Endothelial cell (in vitro differentiated cells): Measurements from ENCODE around the gene IGFBP6. TPM values are rescaled to one million over a fixed set of nuclear protein-coding genes. Genes with fewer than 3 reads are reported as not detected.

Experiments used
- DNase-seq: peaks from one replicate; pipeline ENCODE4 v3.0.0; 2021; ENCODE audit warnings: low spot score
- H3K27ac Mint-ChIP-seq: one replicate; pipeline ENCODE4 v1.8.0; 2021; ENCODE audit warnings: mixed read lengths, inconsistent platforms; ENCODE audit not compliant: unreplicated experiment
- H3K27me3 Mint-ChIP-seq: one replicate; pipeline ENCODE4 v1.8.0; 2021; ENCODE audit warnings: mild to moderate bottlenecking, moderate library complexity, mixed read lengths, inconsistent platforms; ENCODE audit not compliant: unreplicated experiment
- H3K36me3 Mint-ChIP-seq: one replicate; pipeline ENCODE4 v1.8.0; 2021; ENCODE audit warnings: mild to moderate bottlenecking, low read depth, mixed read lengths, inconsistent platforms; ENCODE audit not compliant: unreplicated experiment
- H3K4me1 Mint-ChIP-seq: one replicate; pipeline ENCODE4 v1.8.0; 2021; ENCODE audit warnings: mild to moderate bottlenecking, mixed read lengths, inconsistent platforms; ENCODE audit not compliant: unreplicated experiment
- H3K4me3 Mint-ChIP-seq: one replicate; pipeline ENCODE4 v1.8.0; 2021; ENCODE audit warnings: mild to moderate bottlenecking, mixed read lengths, inconsistent platforms; ENCODE audit not compliant: unreplicated experiment
- H3K9me3 Mint-ChIP-seq: one replicate; pipeline ENCODE4 v1.8.0; 2021; ENCODE audit warnings: mixed read lengths, inconsistent platforms; ENCODE audit not compliant: unreplicated experiment
- CTCF ChIP-seq: fragments of 200-600 bp; sonication (generic); IDR thresholded peaks from one replicate; pipeline ENCODE4 v1.5.0; 2021; ENCODE audit warnings: antibody characterized with exemption; ENCODE audit not compliant: unreplicated experiment
- total RNA-seq: library from RNA; stranded (reverse); fragmentation: NEBNext Ultra II Directional; extraction: Animal tissue kit (Norgen Biotek cat#: 25700); gene quantifications from one replicate; pipeline ENCODE4 v1.2.1, GENCODE V29; 2021; ENCODE audit not compliant: unreplicated experiment

The IGFBP6 gene
- total RNA-seq, 1 donor from 2014 or later = 21.1 TPM

- peak overlapping the region; percentile 88 for H3K4me3 Mint-ChIP-seq
- no peaks in the 10 kb centered on the region for H3K36me3 Mint-ChIP-seq
Measured at GRCh38 chr12:53096759-53097158, 708 bp upstream of the IGFBP6 start.

GRCh38 chr12:53097207-53097563 lies 282 bp upstream of the IGFBP6 start:
- TF ChIP-seq CTCF = no peak
- Mint-ChIP-seq H3K4me3 (peak overlapping the region; percentile 88), H3K9me3 (no peaks in the 10 kb centered on the region), H3K27me3 (peaks cover 22% of the 10 kb centered on the region), H3K36me3 (no peaks in the 10 kb centered on the region), H3K27ac (no peak overlapping the region), H3K4me1 (peaks cover 37% of the 10 kb centered on the region)
- DNase-seq = no peak

More at GRCh38 chr12:53096759-53097158, 708 bp upstream of the IGFBP6 start:
- Mint-ChIP-seq H3K27me3 (peaks cover 24% of the 10 kb centered on the region), H3K9me3 (no peaks in the 10 kb centered on the region), H3K4me1 (peaks cover 34% of the 10 kb centered on the region), H3K27ac (no peak overlapping the region)
- DNase-seq = no peak
- TF ChIP-seq CTCF = no peak

- Mint-ChIP-seq H3K36me3 (no peaks in the 10 kb centered on the region), H3K9me3 (no peaks in the 10 kb centered on the region), H3K27ac (no peak overlapping the region), H3K4me1 (peaks cover 50% of the 10 kb centered on the region), H3K27me3 (peaks cover 22% of the 10 kb centered on the region), H3K4me3 (peak overlapping the region; percentile 85)
- no peak for DNase-seq
- TF ChIP-seq CTCF = no peak
Measured at GRCh38 chr12:53098354-53098981, 1.0 kb downstream of the IGFBP6 start.

- Mint-ChIP-seq H3K36me3 (no peaks in the 10 kb centered on the region), H3K27me3 (peaks cover 17% of the 10 kb centered on the region), H3K4me3 (peak overlapping the region; percentile 85), H3K27ac (peak overlapping the region; percentile 28), H3K9me3 (no peaks in the 10 kb centered on the region), H3K4me1 (peaks cover 53% of the 10 kb centered on the region)
- peak; percentile 85 for DNase-seq
- peak; percentile 92 for TF ChIP-seq CTCF
Measured at GRCh38 chr12:53099071-53099882, 1.8 kb downstream of the IGFBP6 start.

- peaks cover 58% of the 10 kb centered on the region for H3K4me1 Mint-ChIP-seq
- no peak for DNase-seq
- no peak for TF ChIP-seq CTCF
- peaks cover 15% of the 10 kb centered on the region for H3K27me3 Mint-ChIP-seq
- H3K9me3 Mint-ChIP-seq = no peaks in the 10 kb centered on the region
- no peak overlapping the region for H3K27ac Mint-ChIP-seq
- H3K36me3 Mint-ChIP-seq = no peaks in the 10 kb centered on the region
- no peak overlapping the region for H3K4me3 Mint-ChIP-seq
Measured at GRCh38 chr12:53100466-53101151, 3.1 kb downstream of the IGFBP6 start.
